DND-41 (cell line): ENCODE measurements around the gene CCDC178.

Source experiments
- CTCF ChIP-seq: IDR thresholded peaks from 2 replicates; pipeline ENCODE4 v1.5.1; 2012; ENCODE audit warnings: borderline replicate concordance, low read length, moderate library complexity, mild to moderate bottlenecking; ENCODE audit not compliant: poor library complexity, severe bottlenecking; ENCODE audit errors: extremely low read depth
- EZH2 ChIP-seq: IDR thresholded peaks from 3 replicates; pipeline ENCODE4 v1.6.1; 2012; ENCODE audit warnings: borderline replicate concordance, low read depth, mild to moderate bottlenecking, moderate library complexity, low read length, inconsistent platforms; ENCODE audit not compliant: severe bottlenecking

GRCh38 chr18:32966141-32966540, 474.4 kb downstream of the CCDC178 start:
- TF ChIP-seq CTCF (no peak), EZH2 (no peak)
